ENCODE measurements around the gene FOXJ3.

DNA sequence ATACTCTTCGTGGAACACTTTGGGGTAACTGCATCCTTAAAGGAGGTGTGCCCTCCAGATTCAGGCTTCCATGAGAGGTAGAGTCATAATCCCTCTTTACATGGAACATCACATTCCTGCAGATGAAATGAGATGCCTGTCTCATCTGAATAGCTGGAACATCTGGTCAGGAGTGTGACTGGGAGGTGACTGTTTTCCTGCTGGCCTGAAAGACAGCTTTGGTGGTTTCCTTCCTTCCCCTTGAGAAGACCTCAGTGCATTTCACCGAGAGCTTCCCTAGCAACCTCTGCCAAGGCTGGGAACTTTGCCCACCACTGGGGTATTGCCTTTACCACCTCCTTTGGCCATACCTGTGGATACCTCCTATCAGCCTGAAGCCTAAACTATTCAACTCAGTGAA is 123.8 kb downstream of the FOXJ3 start:
- TF ChIP-seq, protein P1, sequence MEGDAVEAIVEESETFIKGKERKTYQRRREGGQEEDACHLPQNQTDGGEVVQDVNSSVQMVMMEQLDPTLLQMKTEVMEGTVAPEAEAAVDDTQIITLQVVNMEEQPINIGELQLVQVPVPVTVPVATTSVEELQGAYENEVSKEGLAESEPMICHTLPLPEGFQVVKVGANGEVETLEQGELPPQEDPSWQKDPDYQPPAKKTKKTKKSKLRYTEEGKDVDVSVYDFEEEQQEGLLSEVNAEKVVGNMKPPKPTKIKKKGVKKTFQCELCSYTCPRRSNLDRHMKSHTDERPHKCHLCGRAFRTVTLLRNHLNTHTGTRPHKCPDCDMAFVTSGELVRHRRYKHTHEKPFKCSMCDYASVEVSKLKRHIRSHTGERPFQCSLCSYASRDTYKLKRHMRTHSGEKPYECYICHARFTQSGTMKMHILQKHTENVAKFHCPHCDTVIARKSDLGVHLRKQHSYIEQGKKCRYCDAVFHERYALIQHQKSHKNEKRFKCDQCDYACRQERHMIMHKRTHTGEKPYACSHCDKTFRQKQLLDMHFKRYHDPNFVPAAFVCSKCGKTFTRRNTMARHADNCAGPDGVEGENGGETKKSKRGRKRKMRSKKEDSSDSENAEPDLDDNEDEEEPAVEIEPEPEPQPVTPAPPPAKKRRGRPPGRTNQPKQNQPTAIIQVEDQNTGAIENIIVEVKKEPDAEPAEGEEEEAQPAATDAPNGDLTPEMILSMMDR (IDR thresholded peaks at IDR 0.05; ENCODE audit: low read depth, low read length, missing input control), result no peak
- TF ChIP-seq SP1 (IDR thresholded peaks at IDR 0.05), result no peak
